Mesenchymal stem cell (in vitro differentiated cells and primary cell): ENCODE measurements around the gene PRKG1.

Experiments used
- DNase-seq: peaks from one replicate; pipeline ENCODE4 v3.0.0-alpha.2; 2013
- H2AFZ ChIP-seq: one replicate; pipeline ENCODE4 v1.6.1; 2013; ENCODE audit warnings: low read depth, mild to moderate bottlenecking, control low read depth, inconsistent platforms, low read length, moderate library complexity
- H2AK5ac ChIP-seq: 2 replicates; pipeline ENCODE4 v1.6.1; 2013; ENCODE audit warnings: low read length, moderate library complexity, mild to moderate bottlenecking, inconsistent platforms; ENCODE audit not compliant: severe bottlenecking
- H2BK120ac ChIP-seq: one replicate; pipeline ENCODE4 v1.6.1; 2013; ENCODE audit warnings: low read depth, mild to moderate bottlenecking, inconsistent platforms, low read length, moderate library complexity
- H2BK12ac ChIP-seq, 2 experiments: one replicate each; pipeline ENCODE4 v1.6.1; 2013; ENCODE audit warnings: inconsistent platforms in 2 of 2, low read length in 2 of 2, mild to moderate bottlenecking in 2 of 2, moderate library complexity in 2 of 2, control low read depth in 1 of 2
- H2BK15ac ChIP-seq: one replicate; pipeline ENCODE4 v1.6.1; 2013; ENCODE audit warnings: mild to moderate bottlenecking, low read depth, inconsistent platforms; ENCODE audit not compliant: poor library complexity, severe bottlenecking
- H2BK5ac ChIP-seq: 2 replicates; pipeline ENCODE4 v1.6.1; 2013; ENCODE audit warnings: low read depth, mild to moderate bottlenecking, low read length, control low read depth, inconsistent platforms; ENCODE audit not compliant: poor library complexity, severe bottlenecking
- H3K14ac ChIP-seq, 2 experiments: one replicate each; pipeline ENCODE4 v1.6.1; 2013; ENCODE audit warnings: inconsistent platforms in 2 of 2, low read length in 2 of 2, control low read depth in 1 of 2, mild to moderate bottlenecking in 1 of 2, moderate library complexity in 1 of 2
- H3K18ac ChIP-seq, 2 experiments: one replicate each; pipeline ENCODE4 v1.6.1; 2013; ENCODE audit warnings: inconsistent platforms in 2 of 2, low read length in 2 of 2, control low read depth in 1 of 2, low read depth in 1 of 2, mild to moderate bottlenecking in 1 of 2
- H3K23ac ChIP-seq, 2 experiments: one replicate each; pipeline ENCODE4 v1.6.1; 2013; ENCODE audit warnings: inconsistent platforms in 2 of 2, low read length in 2 of 2, mild to moderate bottlenecking in 2 of 2, moderate library complexity in 2 of 2, control low read depth in 1 of 2
- H3K27ac ChIP-seq: 2 replicates; pipeline ENCODE4 v1.5.1; 2013; ENCODE audit warnings: mild to moderate bottlenecking, moderate library complexity, low read length, control low read depth, inconsistent platforms; ENCODE audit not compliant: poor library complexity, severe bottlenecking
- H3K27me3 ChIP-seq, 2 experiments: 2 replicates each; pipeline versions ENCODE4 v1.6.1 to v1.7.0; 2013; ENCODE audit warnings: low read length in 2 of 2, mild to moderate bottlenecking in 2 of 2, moderate library complexity in 2 of 2, control low read depth in 1 of 2, inconsistent platforms in 1 of 2; ENCODE audit not compliant: control insufficient read depth in 1 of 2, insufficient read depth in 1 of 2
- H3K36me3 ChIP-seq, 2 experiments: 2 replicates each; pipeline versions ENCODE4 v1.6.1 to v1.7.0; 2013; ENCODE audit warnings: low read length in 2 of 2, control low read depth in 1 of 2, inconsistent platforms in 1 of 2, low read depth in 1 of 2, mild to moderate bottlenecking in 1 of 2; ENCODE audit not compliant: insufficient read depth in 2 of 2, control insufficient read depth in 1 of 2
- H3K4ac ChIP-seq, 2 experiments: one replicate each; pipeline ENCODE4 v1.6.1; 2013; ENCODE audit warnings: inconsistent platforms in 2 of 2, low read length in 2 of 2, mild to moderate bottlenecking in 2 of 2, moderate library complexity in 2 of 2, control low read depth in 1 of 2, low read depth in 1 of 2
- H3K4me1 ChIP-seq: 2 replicates; pipeline ENCODE4 v1.6.1; 2013; ENCODE audit warnings: low read depth, low read length, control low read depth; ENCODE audit not compliant: control insufficient read depth, insufficient read depth
- H3K4me2 ChIP-seq: 2 replicates; pipeline ENCODE4 v1.6.1; 2013; ENCODE audit warnings: low read length, mild to moderate bottlenecking, inconsistent platforms; ENCODE audit not compliant: poor library complexity, severe bottlenecking
- H3K4me3 ChIP-seq, 2 experiments: 2 replicates each; pipeline versions ENCODE4 v1.5.1 to v1.7.0; 2013; ENCODE audit warnings: low read length in 2 of 2, mild to moderate bottlenecking in 2 of 2, control low read depth in 1 of 2, low read depth in 1 of 2; ENCODE audit not compliant: insufficient read depth in 1 of 2
- H3K79me1 ChIP-seq: replicated peaks from 2 replicates; pipeline ENCODE4 v1.6.1; 2013; ENCODE audit warnings: mild to moderate bottlenecking, control low read depth, low read length, inconsistent platforms; ENCODE audit not compliant: poor library complexity, severe bottlenecking
- H3K9ac ChIP-seq: 2 replicates; pipeline ENCODE4 v1.7.0; 2013; ENCODE audit warnings: mild to moderate bottlenecking, low read length, moderate library complexity
- H3K9me3 ChIP-seq: 2 replicates; pipeline ENCODE4 v1.7.0; 2013; ENCODE audit warnings: mild to moderate bottlenecking, low read length; ENCODE audit not compliant: control insufficient read depth
- H4K8ac ChIP-seq: one replicate; pipeline ENCODE4 v1.6.1; 2013; ENCODE audit warnings: inconsistent platforms, mild to moderate bottlenecking, low read length, moderate library complexity
- H4K91ac ChIP-seq: one replicate; pipeline ENCODE4 v1.6.1; 2013; ENCODE audit warnings: mild to moderate bottlenecking, low read length, inconsistent platforms
- WGBS: methylation state at CpG from one replicate; pipeline ENCODE4 v1.1.7; 2013; ENCODE audit warnings: mixed read lengths; 5-methylcytosine and 5-hydroxymethylcytosine counted together

The PRKG1 gene

DNA sequence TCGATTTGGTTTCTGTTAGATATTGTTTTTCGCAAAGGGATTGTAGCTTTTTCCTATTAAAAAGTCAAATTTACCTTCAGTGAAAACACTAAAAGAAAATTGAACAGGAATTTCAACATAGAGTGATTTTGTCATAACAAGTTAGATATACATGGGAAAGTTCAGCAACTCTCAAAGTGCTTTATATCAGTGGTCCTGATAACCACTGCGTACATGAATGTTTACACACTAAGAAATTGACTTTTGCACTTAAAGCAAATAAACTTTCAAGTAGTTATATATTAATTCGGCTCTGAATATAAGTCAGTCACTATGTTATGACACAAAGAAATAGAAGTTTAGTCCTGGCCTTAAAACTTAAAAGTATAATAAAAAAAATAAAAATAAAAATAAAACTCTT is 1138.5 kb downstream of the PRKG1 start:
- Histone ChIP-seq H3K4me1 (no peaks in the 10 kb centered on the region), H2AFZ (no peak overlapping the region), H4K91ac (no peak overlapping the region), H2BK15ac (no peak overlapping the region), H2BK12ac (no peak overlapping the region), H3K79me1 (no peaks in the 10 kb centered on the region), H3K27ac (no peak overlapping the region), H3K4me2 (no peak overlapping the region), H3K9me3 (no peaks in the 10 kb centered on the region), H3K23ac (no peak overlapping the region), H2BK5ac (no peak overlapping the region), H3K18ac (no peak overlapping the region), H3K36me3 (no peaks in the 10 kb centered on the region), H3K27me3 (no peaks in the 10 kb centered on the region), H3K4me3 (peak overlapping the region in 1 of 2 experiments; percentile 13), H2AK5ac (no peak overlapping the region), H3K14ac (no peak overlapping the region), H4K8ac (no peak overlapping the region), H3K4ac (no peak overlapping the region), H3K9ac (peak overlapping the region; percentile 58), H2BK120ac (no peak overlapping the region)
- DNase-seq: peak; percentile 8
- whole genome bisulfite sequencing: no CpG with 5 or more reads among the region's 4 CpGs

DNA sequence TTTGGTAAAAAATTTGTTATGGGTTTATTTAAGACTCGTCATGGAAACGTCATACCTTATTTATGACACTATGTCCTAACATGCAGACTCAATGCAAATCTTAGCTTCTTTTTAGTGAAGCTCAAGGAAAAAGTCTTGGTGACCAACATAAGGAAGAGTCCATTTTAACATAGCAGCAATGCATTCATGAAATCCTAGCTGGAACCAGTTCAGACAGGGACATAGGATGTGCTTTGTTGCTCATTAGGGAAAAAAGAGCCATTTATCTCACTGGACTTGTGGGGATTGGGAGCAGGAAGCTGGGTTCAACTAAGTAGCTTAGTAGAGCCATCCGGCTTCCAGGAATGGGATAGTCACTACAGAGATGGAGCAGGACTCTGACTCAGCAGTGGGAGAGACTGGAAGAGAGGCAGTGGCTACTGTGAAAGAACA is 1139.0 kb downstream of the PRKG1 start:
- H2BK12ac ChIP-seq: no peak overlapping the region
- peak; percentile 87 for DNase-seq
- H3K27ac ChIP-seq: no peak overlapping the region
- H4K91ac ChIP-seq: no peak overlapping the region
- no peaks in the 10 kb centered on the region for H3K36me3 ChIP-seq
- H3K18ac ChIP-seq: no peak overlapping the region
- no peak overlapping the region for H3K23ac ChIP-seq
- H3K27me3 ChIP-seq: no peaks in the 10 kb centered on the region
- 22% methylated on average over 1 of the region's 3 CpGs for WGBS
- no peak overlapping the region for H2BK5ac ChIP-seq
- H3K9me3 ChIP-seq: no peaks in the 10 kb centered on the region
- H2BK15ac ChIP-seq: no peak overlapping the region
- no peaks in the 10 kb centered on the region for H3K79me1 ChIP-seq
- no peak overlapping the region for H2AK5ac ChIP-seq
- H3K4ac ChIP-seq: no peak overlapping the region
- H3K4me2 ChIP-seq: no peak overlapping the region
- H3K4me1 ChIP-seq: no peaks in the 10 kb centered on the region
- no peak overlapping the region for H2BK120ac ChIP-seq
- no peak overlapping the region for H3K4me3 ChIP-seq
- no peak overlapping the region for H4K8ac ChIP-seq
- H3K9ac ChIP-seq: peak overlapping the region; percentile 58
- H2AFZ ChIP-seq: no peak overlapping the region
- no peak overlapping the region for H3K14ac ChIP-seq

DNA sequence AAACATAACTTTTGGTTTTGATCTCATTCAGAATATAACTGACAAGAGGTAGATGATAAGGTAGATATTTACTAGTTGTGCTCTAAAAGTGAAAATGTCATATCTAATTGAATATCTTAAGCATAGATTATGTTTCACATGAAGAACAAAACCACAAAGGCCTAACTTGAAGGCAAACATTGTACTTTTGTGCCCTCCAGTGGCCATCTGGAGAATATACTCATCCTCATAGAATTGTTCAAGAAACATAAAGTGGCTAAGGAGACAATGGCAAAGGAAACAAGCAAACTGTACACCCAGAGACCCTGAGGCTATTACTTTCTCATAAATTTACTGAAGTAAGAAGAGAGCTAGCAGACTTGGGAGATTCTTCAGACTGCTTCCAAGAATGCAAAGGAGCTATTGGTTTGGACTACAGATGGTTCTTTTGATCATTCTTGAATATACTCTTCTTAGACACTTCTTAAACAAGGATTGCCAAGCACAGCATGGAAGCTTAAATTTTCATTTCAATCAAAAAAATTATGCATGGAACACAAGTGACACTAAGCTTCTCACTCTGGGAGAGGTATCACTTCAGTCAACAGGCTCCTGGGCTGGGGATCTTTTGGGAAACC is 1141.6 kb downstream of the PRKG1 start:
- H4K8ac ChIP-seq: no peak overlapping the region
- no peak overlapping the region for H3K14ac ChIP-seq
- no peak overlapping the region for H3K18ac ChIP-seq
- no peak overlapping the region for H2AK5ac ChIP-seq
- H3K4me3 ChIP-seq: no peak overlapping the region
- no peak overlapping the region for H2AFZ ChIP-seq
- no peaks in the 10 kb centered on the region for H3K79me1 ChIP-seq
- no peak overlapping the region for H2BK120ac ChIP-seq
- H2BK15ac ChIP-seq: no peak overlapping the region
- H3K4ac ChIP-seq: no peak overlapping the region
- peak; percentile 86 for DNase-seq
- no peak overlapping the region for H3K4me2 ChIP-seq
- no peak overlapping the region for H3K23ac ChIP-seq
- no peak overlapping the region for H4K91ac ChIP-seq
- no peaks in the 10 kb centered on the region for H3K4me1 ChIP-seq
- no peaks in the 10 kb centered on the region for H3K36me3 ChIP-seq
- no peak overlapping the region for H3K27ac ChIP-seq
- H3K9ac ChIP-seq: peak overlapping the region; percentile 9
- no peak overlapping the region for H2BK5ac ChIP-seq
- no peaks in the 10 kb centered on the region for H3K9me3 ChIP-seq
- H3K27me3 ChIP-seq: no peaks in the 10 kb centered on the region
- H2BK12ac ChIP-seq: no peak overlapping the region

DNA sequence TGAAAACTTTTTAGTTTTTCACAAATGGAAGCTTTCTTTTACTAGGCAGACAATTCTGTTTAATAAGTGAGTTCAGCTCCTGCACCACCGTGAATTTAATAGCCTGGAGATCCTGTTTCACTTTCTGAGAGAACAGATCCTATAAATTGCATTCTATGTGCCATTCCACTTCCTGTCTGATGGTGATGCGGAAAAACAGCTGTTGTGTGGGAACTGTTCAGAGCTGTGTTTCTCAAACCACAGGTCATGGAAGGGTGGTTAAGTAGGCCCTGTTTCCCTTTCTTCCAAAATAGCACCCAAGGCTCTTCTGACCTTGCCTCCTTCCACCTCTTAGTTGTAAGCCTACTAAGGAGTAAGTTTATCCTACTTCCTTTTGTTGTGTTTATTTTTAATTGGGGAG is 1142.6 kb downstream of the PRKG1 start:
- Histone ChIP-seq H3K9ac (peak overlapping the region; percentile 9), H3K14ac (no peak overlapping the region), H3K23ac (no peak overlapping the region), H3K4me3 (no peak overlapping the region), H2AK5ac (no peak overlapping the region), H2BK5ac (no peak overlapping the region), H4K91ac (no peak overlapping the region), H3K36me3 (no peaks in the 10 kb centered on the region), H2BK120ac (no peak overlapping the region), H3K79me1 (no peaks in the 10 kb centered on the region), H3K9me3 (no peaks in the 10 kb centered on the region), H3K27me3 (no peaks in the 10 kb centered on the region), H4K8ac (no peak overlapping the region), H3K27ac (peak overlapping the region; percentile 46), H3K4me1 (no peaks in the 10 kb centered on the region), H3K4ac (no peak overlapping the region), H3K4me2 (no peak overlapping the region), H2BK15ac (no peak overlapping the region), H2AFZ (no peak overlapping the region), H3K18ac (no peak overlapping the region), H2BK12ac (no peak overlapping the region)
- peak; percentile 96 for DNase-seq
- WGBS: 25% methylated on average over 1 of the region's 2 CpGs
